Activated CD8-positive, alpha-beta T cell treated with anti-CD3 and anti-CD28 coated beads, Interleukin-2, amount 10 ng/mL, durations not matched to agents 7 days and 5 days (primary cell): ENCODE results near the gene TLK1. TPM values are rescaled to one million over a fixed set of nuclear protein-coding genes. Genes with fewer than 3 reads are reported as not detected.

ENCODE experiments used
- ATAC-seq: fragments of 150-1000 bp; cut with Tn5 transposase; one replicate; pipeline ENCODE4 v1.10.0; 2021; ENCODE audit warnings: moderate library complexity
- CTCF ChIA-PET: fragments of 350-600 bp; sonication (Branson Sonifier 250); formaldehyde crosslinking; loops from one replicate; lab custom pipeline; 2021; ENCODE audit warnings: antibody characterized with exemption; lab: Charles Lee
- POLR2A ChIA-PET: fragments of 350-600 bp; sonication (Branson Sonifier 250); formaldehyde crosslinking; loops from one replicate; lab custom pipeline; 2021; ENCODE audit warnings: antibody characterized with exemption; lab: Charles Lee
- DNase-seq: peaks from one replicate; pipeline ENCODE4 v3.0.0-alpha.2; 2020
- H3K27ac Mint-ChIP-seq: one replicate; pipeline ENCODE4 v1.8.0; 2021; ENCODE audit warnings: mild to moderate bottlenecking, mixed read lengths
- H3K27me3 Mint-ChIP-seq: one replicate; pipeline ENCODE4 v1.8.0; 2021; ENCODE audit warnings: low read depth, mixed read lengths
- H3K36me3 Mint-ChIP-seq: one replicate; pipeline ENCODE4 v1.8.0; 2021; ENCODE audit warnings: low read depth, mixed read lengths
- H3K4me1 Mint-ChIP-seq: one replicate; pipeline ENCODE4 v1.8.0; 2021; ENCODE audit warnings: low read depth, mixed read lengths
- H3K4me3 Mint-ChIP-seq: one replicate; pipeline ENCODE4 v1.8.0; 2021; ENCODE audit warnings: mild to moderate bottlenecking, mixed read lengths
- H3K9me3 Mint-ChIP-seq: one replicate; pipeline ENCODE4 v1.8.0; 2022; ENCODE audit warnings: mixed read lengths; ENCODE audit not compliant: insufficient read depth
- total RNA-seq, 2 experiments: library from RNA; stranded (reverse); gene quantifications; one replicate each; pipeline ENCODE4 v1.2.3, GENCODE V29; 2021

Gene TLK1
- total RNA-seq, 2 experiments from 2014 or later: 89.1 to 96.3 TPM

- H3K36me3 Mint-ChIP-seq: peaks cover 10% of the 10 kb centered on the region
- POLR2A ChIA-PET: interaction anchor here (0.5 to 1.8 kb wide), 6 partner anchors 28 to 443 kb away, joined by 3 to 7 read pairs (median 6); no protein-coding TSS in a partner anchor
- H3K9me3 Mint-ChIP-seq: no peaks in the 10 kb centered on the region
- peaks cover 14% of the 10 kb centered on the region for H3K4me1 Mint-ChIP-seq
- peaks cover 2% of the 10 kb centered on the region for H3K27me3 Mint-ChIP-seq
- no peak for DNase-seq
- CTCF ChIA-PET: interaction anchor here (0.6 to 4.7 kb wide), 46 partner anchors 9 to 590 kb away, joined by 3 to 59 read pairs (median 4); partner anchors contain the start of genes DCAF17, GORASP2, METTL8 and TLK1
- H3K27ac Mint-ChIP-seq: peak overlapping the region; percentile 28
- no peak for ATAC-seq
- H3K4me3 Mint-ChIP-seq: peak overlapping the region; percentile 48
Measured at GRCh38 chr2:170972296-170973224, 188.1 kb downstream of the TLK1 start.

GRCh38 chr2:170971071-170971470, 189.6 kb downstream of the TLK1 start:
- CTCF ChIA-PET: interaction anchor here (1.0 to 4.7 kb wide), 2 partner anchors 116 to 445 kb away, joined by 3 to 59 read pairs; no protein-coding TSS in a partner anchor
- peaks cover 2% of the 10 kb centered on the region for H3K27me3 Mint-ChIP-seq

GRCh38 chr2:170969872-170970496, 190.7 kb downstream of the TLK1 start:
- POLR2A ChIA-PET: no interaction called here
- DNase-seq: no peak
- CTCF ChIA-PET: interaction anchor here (0.9 to 1.0 kb wide), 2 partner anchors 117 to 446 kb away, joined by 3 read pairs; no protein-coding TSS in a partner anchor
- Mint-ChIP-seq H3K27ac (no peak overlapping the region), H3K9me3 (no peaks in the 10 kb centered on the region), H3K36me3 (peaks cover 33% of the 10 kb centered on the region), H3K27me3 (peaks cover 2% of the 10 kb centered on the region), H3K4me3 (no peak overlapping the region), H3K4me1 (peaks cover 14% of the 10 kb centered on the region)
- ATAC-seq: no peak

More at GRCh38 chr2:170971071-170971470, 189.6 kb downstream of the TLK1 start:
- DNase-seq: no peak
- Mint-ChIP-seq H3K4me1 (peaks cover 14% of the 10 kb centered on the region), H3K27ac (no peak overlapping the region), H3K9me3 (no peaks in the 10 kb centered on the region), H3K4me3 (no peak overlapping the region), H3K36me3 (peaks cover 23% of the 10 kb centered on the region)
- no peak for ATAC-seq
- POLR2A ChIA-PET: no interaction called here

- no peaks in the 10 kb centered on the region for H3K9me3 Mint-ChIP-seq
- peak overlapping the region; percentile 61 for H3K27ac Mint-ChIP-seq
- H3K27me3 Mint-ChIP-seq: no peaks in the 10 kb centered on the region
- CTCF ChIA-PET: interaction anchor here (0.6 to 0.9 kb wide), 2 partner anchors 118 to 478 kb away, joined by 3 to 4 read pairs; no protein-coding TSS in a partner anchor
- no peak for ATAC-seq
- POLR2A ChIA-PET: no interaction called here
- no peak overlapping the region for H3K4me3 Mint-ChIP-seq
- H3K36me3 Mint-ChIP-seq: peaks cover 37% of the 10 kb centered on the region
- DNase-seq: no peak
- H3K4me1 Mint-ChIP-seq: peaks cover 10% of the 10 kb centered on the region
Measured at GRCh38 chr2:170969030-170969429, 191.7 kb downstream of the TLK1 start.

- DNase-seq (no peak), ATAC-seq (no peak)
- Mint-ChIP-seq H3K9me3 (no peaks in the 10 kb centered on the region), H3K36me3 (peaks cover 42% of the 10 kb centered on the region), H3K27ac (peak overlapping the region; percentile 43), H3K4me3 (no peak overlapping the region), H3K4me1 (peaks cover 9% of the 10 kb centered on the region), H3K27me3 (no peaks in the 10 kb centered on the region)
- CTCF ChIA-PET: interaction anchor here (0.6 kb wide), 1 partner anchor 479 kb away, joined by 4 read pairs; no protein-coding TSS in a partner anchor
- POLR2A ChIA-PET: no interaction called here
Measured at GRCh38 chr2:170968205-170969003, 192.3 kb downstream of the TLK1 start.

- ChIA-PET POLR2A (no interaction called here), CTCF (interaction anchor here (0.7 to 1.0 kb wide), 2 partner anchors 120 to 280 kb away, joined by 3 read pairs; no protein-coding TSS in a partner anchor)
Measured at GRCh38 chr2:170967553-170967952, 193.1 kb downstream of the TLK1 start.

GRCh38 chr2:170966648-170967396, 193.9 kb downstream of the TLK1 start:
- ATAC-seq: peak; percentile 50
- DNase-seq: no peak
- no peaks in the 10 kb centered on the region for H3K9me3 Mint-ChIP-seq
- ChIA-PET CTCF (interaction anchor here (0.7 to 1.0 kb wide), 2 partner anchors 121 to 281 kb away, joined by 3 read pairs; no protein-coding TSS in a partner anchor), POLR2A (interaction anchor here (0.6 kb wide), 1 partner anchor 8 kb away, joined by 3 read pairs; no protein-coding TSS in a partner anchor)
- H3K4me1 Mint-ChIP-seq: no peaks in the 10 kb centered on the region
- H3K36me3 Mint-ChIP-seq: peaks cover 46% of the 10 kb centered on the region
- no peaks in the 10 kb centered on the region for H3K27me3 Mint-ChIP-seq
- no peak overlapping the region for H3K27ac Mint-ChIP-seq
- no peak overlapping the region for H3K4me3 Mint-ChIP-seq

More at GRCh38 chr2:170967553-170967952, 193.1 kb downstream of the TLK1 start:
- Mint-ChIP-seq H3K4me3 (no peak overlapping the region), H3K27ac (no peak overlapping the region), H3K36me3 (peaks cover 44% of the 10 kb centered on the region), H3K4me1 (peaks cover 3% of the 10 kb centered on the region), H3K27me3 (no peaks in the 10 kb centered on the region), H3K9me3 (no peaks in the 10 kb centered on the region)
- ATAC-seq: no peak
- no peak for DNase-seq

GRCh38 chr2:170965446-170966225, 195.1 kb downstream of the TLK1 start:
- H3K27me3 Mint-ChIP-seq: no peaks in the 10 kb centered on the region

GRCh38 chr2:170963386-170963785, 197.3 kb downstream of the TLK1 start:
- Mint-ChIP-seq H3K36me3 (peaks cover 57% of the 10 kb centered on the region), H3K27me3 (no peaks in the 10 kb centered on the region), H3K4me1 (no peaks in the 10 kb centered on the region), H3K9me3 (no peaks in the 10 kb centered on the region), H3K4me3 (no peak overlapping the region), H3K27ac (no peak overlapping the region)
- ChIA-PET POLR2A (no interaction called here), CTCF (interaction anchor here (1.2 to 1.5 kb wide), 2 partner anchors 10 to 35 kb away, joined by 3 to 5 read pairs; partner anchors contain the start of gene GORASP2)
- DNase-seq (no peak), ATAC-seq (no peak)

More at GRCh38 chr2:170965446-170966225, 195.1 kb downstream of the TLK1 start:
- Mint-ChIP-seq H3K27ac (no peak overlapping the region), H3K4me3 (no peak overlapping the region), H3K36me3 (peaks cover 54% of the 10 kb centered on the region), H3K9me3 (no peaks in the 10 kb centered on the region), H3K4me1 (no peaks in the 10 kb centered on the region)
- no peak for ATAC-seq
- DNase-seq: no peak
- CTCF ChIA-PET: interaction anchor here (1.4 kb wide), 1 partner anchor 15 kb away, joined by 3 read pairs; no protein-coding TSS in a partner anchor
- POLR2A ChIA-PET: interaction anchor here (0.6 kb wide), 1 partner anchor 562 kb away, joined by 3 read pairs; no protein-coding TSS in a partner anchor

- H3K4me3 Mint-ChIP-seq: no peak overlapping the region
- ChIA-PET CTCF (interaction anchor here (2.8 to 3.0 kb wide), 2 partner anchors 19 to 25 kb away, joined by 10 read pairs; partner anchors contain the start of gene GORASP2), POLR2A (no interaction called here)
- H3K27me3 Mint-ChIP-seq: no peaks in the 10 kb centered on the region
- peaks cover 66% of the 10 kb centered on the region for H3K36me3 Mint-ChIP-seq
- H3K9me3 Mint-ChIP-seq: no peaks in the 10 kb centered on the region
- DNase-seq (no peak), ATAC-seq (no peak)
- no peaks in the 10 kb centered on the region for H3K4me1 Mint-ChIP-seq
- H3K27ac Mint-ChIP-seq: no peak overlapping the region
Measured at GRCh38 chr2:170953941-170954340, 206.8 kb downstream of the TLK1 start.
